Measurements from ENCODE around the gene SLIT3.

GRCh38 chr5:169204788-169205400 is 96.0 kb downstream of the SLIT3 start:
- TF ChIP-seq CTCF (conservative IDR thresholded peaks at IDR 0.05) (no peak), EZH2 (IDR thresholded peaks at IDR 0.05; ENCODE audit: low read depth) (no peak)

All from PC-9 (cell line).